Measurements from ENCODE around the gene FOXP1.

FOXP1 gene

GRCh38 chr3:71395927-71396695 is 187.4 kb downstream of the FOXP1 start:
- H3K4me3 ChIP-seq (ENCODE audit: low read depth, low read length): no peak overlapping the region

GRCh38 chr3:71395470-71395869 is 188.1 kb downstream of the FOXP1 start:
- TF ChIP-seq, protein P1, sequence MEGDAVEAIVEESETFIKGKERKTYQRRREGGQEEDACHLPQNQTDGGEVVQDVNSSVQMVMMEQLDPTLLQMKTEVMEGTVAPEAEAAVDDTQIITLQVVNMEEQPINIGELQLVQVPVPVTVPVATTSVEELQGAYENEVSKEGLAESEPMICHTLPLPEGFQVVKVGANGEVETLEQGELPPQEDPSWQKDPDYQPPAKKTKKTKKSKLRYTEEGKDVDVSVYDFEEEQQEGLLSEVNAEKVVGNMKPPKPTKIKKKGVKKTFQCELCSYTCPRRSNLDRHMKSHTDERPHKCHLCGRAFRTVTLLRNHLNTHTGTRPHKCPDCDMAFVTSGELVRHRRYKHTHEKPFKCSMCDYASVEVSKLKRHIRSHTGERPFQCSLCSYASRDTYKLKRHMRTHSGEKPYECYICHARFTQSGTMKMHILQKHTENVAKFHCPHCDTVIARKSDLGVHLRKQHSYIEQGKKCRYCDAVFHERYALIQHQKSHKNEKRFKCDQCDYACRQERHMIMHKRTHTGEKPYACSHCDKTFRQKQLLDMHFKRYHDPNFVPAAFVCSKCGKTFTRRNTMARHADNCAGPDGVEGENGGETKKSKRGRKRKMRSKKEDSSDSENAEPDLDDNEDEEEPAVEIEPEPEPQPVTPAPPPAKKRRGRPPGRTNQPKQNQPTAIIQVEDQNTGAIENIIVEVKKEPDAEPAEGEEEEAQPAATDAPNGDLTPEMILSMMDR (IDR thresholded peaks at IDR 0.05; ENCODE audit: low read depth, low read length): no peak
- no peak overlapping the region for H3K4me3 ChIP-seq (ENCODE audit: low read depth, low read length)

More at GRCh38 chr3:71395927-71396695, 187.4 kb downstream of the FOXP1 start:
- TF ChIP-seq, protein P1 (IDR thresholded peaks at IDR 0.05; ENCODE audit: low read depth, low read length): no peak

DNA sequence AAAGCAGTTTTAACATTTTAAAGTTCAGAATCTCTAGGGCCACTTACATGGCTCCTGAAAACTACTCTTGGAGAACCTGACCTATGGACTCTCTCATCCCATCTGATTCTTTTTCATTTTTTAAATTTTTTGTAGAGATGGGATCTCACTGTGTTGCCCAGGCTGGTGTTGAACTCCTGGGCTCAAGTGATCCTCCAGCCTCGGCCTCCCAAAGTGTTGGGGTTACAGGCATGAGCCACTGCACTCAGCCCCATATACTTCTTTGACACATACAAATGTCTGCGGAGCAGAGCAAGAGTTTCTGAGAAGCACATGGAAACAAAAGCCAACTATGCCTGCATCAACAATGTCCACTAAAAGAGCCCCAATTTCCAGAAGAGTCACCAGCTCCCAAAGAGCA is 189.8 kb downstream of the FOXP1 start:
- TF ChIP-seq, protein P1 (IDR thresholded peaks at IDR 0.05; ENCODE audit: low read depth, low read length): no peak
- H3K4me3 ChIP-seq (ENCODE audit: low read depth, low read length): no peak overlapping the region

DNA sequence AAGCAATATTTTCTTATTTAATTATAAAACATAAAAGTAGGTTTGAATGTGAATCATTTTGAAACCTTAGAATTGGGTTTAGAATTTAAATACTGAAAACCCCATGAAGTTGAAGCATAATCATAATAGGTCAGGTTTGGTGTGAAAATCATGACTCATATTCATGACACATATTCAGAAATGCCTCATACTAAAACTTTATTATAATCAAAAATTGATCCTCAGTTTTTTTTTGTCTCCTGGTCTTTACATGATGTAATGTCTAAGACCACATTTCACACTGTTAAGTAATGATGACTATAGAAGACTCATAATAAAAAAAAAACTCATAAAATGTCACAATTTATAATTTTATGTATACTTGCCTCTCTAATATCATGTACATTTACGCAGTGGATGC is 190.4 kb downstream of the FOXP1 start:
- TF ChIP-seq, protein P1 (IDR thresholded peaks at IDR 0.05; ENCODE audit: low read depth, low read length): no peak
- H3K4me3 ChIP-seq (ENCODE audit: low read depth, low read length): no peak overlapping the region

- H3K4me3 ChIP-seq (ENCODE audit: low read depth, low read length): no peak overlapping the region
- TF ChIP-seq, protein P1 (IDR thresholded peaks at IDR 0.05; ENCODE audit: low read depth, low read length): no peak
Measured at GRCh38 chr3:71392251-71392650, 191.3 kb downstream of the FOXP1 start.

- H3K4me3 ChIP-seq (ENCODE audit: low read depth, low read length): no peak overlapping the region
- TF ChIP-seq, protein P1 (IDR thresholded peaks at IDR 0.05; ENCODE audit: low read depth, low read length): no peak
Measured at GRCh38 chr3:71391361-71391760, 192.2 kb downstream of the FOXP1 start.

- TF ChIP-seq, protein P1 (IDR thresholded peaks at IDR 0.05; ENCODE audit: low read depth, low read length): no peak
- H3K4me3 ChIP-seq (ENCODE audit: low read depth, low read length): peak overlapping the region; percentile 45
Measured at GRCh38 chr3:71389911-71390573, 193.5 kb downstream of the FOXP1 start.

All from WI38 (cell line).